Hepatocyte (in vitro differentiated cells): Measurements from ENCODE around the gene RNASE1. TPM values are rescaled to one million over a fixed set of nuclear protein-coding genes. Genes with fewer than 3 reads are reported as not detected.

ENCODE experiments used
- DNase-seq: peaks from one replicate; pipeline ENCODE4 v3.0.0-alpha.2; 2016; ENCODE audit warnings: low spot score
- H2AFZ ChIP-seq: fragments of 200-600 bp; sonication (generic); 2 replicates; pipeline ENCODE4 v1.6.0; 2016; ENCODE audit warnings: antibody characterized with exemption, mild to moderate bottlenecking
- H3K27ac ChIP-seq: fragments of 200-600 bp; sonication (generic); 2 replicates; pipeline ENCODE4 v1.5.1; 2016; ENCODE audit warnings: mild to moderate bottlenecking
- H3K27me3 ChIP-seq: fragments of 200-600 bp; sonication (generic); 2 replicates; pipeline ENCODE4 v1.6.1; 2016
- H3K36me3 ChIP-seq: fragments of 200-600 bp; sonication (generic); replicated peaks from 2 replicates; pipeline ENCODE4 v1.5.1; 2016; ENCODE audit warnings: low read depth; ENCODE audit not compliant: insufficient read depth
- H3K4me1 ChIP-seq: fragments of 200-600 bp; sonication (generic); 2 replicates; pipeline ENCODE4 v1.5.1; 2016; ENCODE audit warnings: mild to moderate bottlenecking, moderate library complexity; ENCODE audit not compliant: insufficient read depth
- H3K4me2 ChIP-seq: fragments of 200-600 bp; sonication (generic); 2 replicates; pipeline ENCODE4 v1.6.0; 2016
- H3K4me3 ChIP-seq: fragments of 200-600 bp; sonication (generic); 2 replicates; pipeline ENCODE4 v1.5.1; 2016; ENCODE audit warnings: mild to moderate bottlenecking
- H3K79me2 ChIP-seq: fragments of 200-600 bp; sonication (generic); 2 replicates; pipeline ENCODE4 v1.6.0; 2017; ENCODE audit warnings: mild to moderate bottlenecking
- H3K9me2 ChIP-seq: fragments of 200-600 bp; sonication (generic); replicated peaks from 2 replicates; pipeline ENCODE4 v1.6.0; 2017; ENCODE audit warnings: mild to moderate bottlenecking; ENCODE audit not compliant: insufficient read depth
- H3K9me3 ChIP-seq: fragments of 200-600 bp; sonication (generic); 2 replicates; pipeline ENCODE4 v1.5.1; 2016; ENCODE audit warnings: low read depth, mild to moderate bottlenecking
- H4K20me1 ChIP-seq: fragments of 200-600 bp; sonication (generic); 2 replicates; pipeline ENCODE4 v1.6.0; 2016; ENCODE audit warnings: mild to moderate bottlenecking; ENCODE audit not compliant: insufficient read depth, poor library complexity, severe bottlenecking
- EZH2 ChIP-seq: fragments of 200-600 bp; sonication (generic); IDR thresholded peaks from 2 replicates; pipeline ENCODE4 v1.6.1; 2016; ENCODE audit warnings: antibody characterized with exemption, mild to moderate bottlenecking, borderline replicate concordance
- EZH2phosphoT487 ChIP-seq: fragments of 200-600 bp; sonication (generic); IDR thresholded peaks from one replicate; pipeline ENCODE4 v1.6.1; 2018; ENCODE audit warnings: antibody characterized with exemption, mild to moderate bottlenecking, low read depth, moderate library complexity; ENCODE audit not compliant: unreplicated experiment, severe bottlenecking
- WGBS: methylation state at CpG from one replicate; pipeline ENCODE4 v1.1.6; 2016; ENCODE audit warnings: low lambda C conversion rate; ENCODE audit errors: missing lambda C conversion rate; 5-methylcytosine and 5-hydroxymethylcytosine counted together
- polyA plus RNA-seq: library from polyadenylated mRNA; unstranded; fragments of >200 nt; fragmentation: Nextera tagmentation; extraction: Ambion mirVana; gene quantifications from 2 replicates; pipeline ENCODE4 v1.2.1, GENCODE V29; 2016
- total RNA-seq: library from RNA; depleted of rRNA; stranded (reverse); fragments of >200 nt; gene quantifications from 2 replicates; pipeline ENCODE4 v1.2.3, GENCODE V29; 2014
- TF ChIP-seq, protein P1 (sequence below): fragments of 200-600 bp; sonication (generic); IDR thresholded peaks from 2 replicates; pipeline ENCODE4 v1.5.1; 2016; ENCODE audit warnings: antibody characterized with exemption, mild to moderate bottlenecking; ENCODE audit not compliant: poor library complexity

The RNASE1 gene
- total and polyA plus RNA-seq, 2 experiments from 2014 or later: 61.0 to 135 TPM

- Histone ChIP-seq H3K27ac (no peak overlapping the region), H3K4me2 (no peak overlapping the region), H3K4me3 (no peak overlapping the region), H3K4me1 (no peaks in the 10 kb centered on the region), H3K9me2 (no peaks in the 10 kb centered on the region), H3K9me3 (no peaks in the 10 kb centered on the region), H3K27me3 (no peaks in the 10 kb centered on the region), H2AFZ (no peak overlapping the region), H3K36me3 (no peaks in the 10 kb centered on the region), H3K79me2 (no peaks in the 10 kb centered on the region), H4K20me1 (no peaks in the 10 kb centered on the region)
- DNase-seq: no peak
- no peak for TF ChIP-seq EZH2
- TF ChIP-seq, protein P1, sequence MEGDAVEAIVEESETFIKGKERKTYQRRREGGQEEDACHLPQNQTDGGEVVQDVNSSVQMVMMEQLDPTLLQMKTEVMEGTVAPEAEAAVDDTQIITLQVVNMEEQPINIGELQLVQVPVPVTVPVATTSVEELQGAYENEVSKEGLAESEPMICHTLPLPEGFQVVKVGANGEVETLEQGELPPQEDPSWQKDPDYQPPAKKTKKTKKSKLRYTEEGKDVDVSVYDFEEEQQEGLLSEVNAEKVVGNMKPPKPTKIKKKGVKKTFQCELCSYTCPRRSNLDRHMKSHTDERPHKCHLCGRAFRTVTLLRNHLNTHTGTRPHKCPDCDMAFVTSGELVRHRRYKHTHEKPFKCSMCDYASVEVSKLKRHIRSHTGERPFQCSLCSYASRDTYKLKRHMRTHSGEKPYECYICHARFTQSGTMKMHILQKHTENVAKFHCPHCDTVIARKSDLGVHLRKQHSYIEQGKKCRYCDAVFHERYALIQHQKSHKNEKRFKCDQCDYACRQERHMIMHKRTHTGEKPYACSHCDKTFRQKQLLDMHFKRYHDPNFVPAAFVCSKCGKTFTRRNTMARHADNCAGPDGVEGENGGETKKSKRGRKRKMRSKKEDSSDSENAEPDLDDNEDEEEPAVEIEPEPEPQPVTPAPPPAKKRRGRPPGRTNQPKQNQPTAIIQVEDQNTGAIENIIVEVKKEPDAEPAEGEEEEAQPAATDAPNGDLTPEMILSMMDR: no peak
- no peak for TF ChIP-seq EZH2phosphoT487
- WGBS: 86% methylated on average over 4 of the region's 4 CpGs
These were observed 10.1 kb downstream of the RNASE1 start for GRCh38 chr14:20792556-20792955.

DNA sequence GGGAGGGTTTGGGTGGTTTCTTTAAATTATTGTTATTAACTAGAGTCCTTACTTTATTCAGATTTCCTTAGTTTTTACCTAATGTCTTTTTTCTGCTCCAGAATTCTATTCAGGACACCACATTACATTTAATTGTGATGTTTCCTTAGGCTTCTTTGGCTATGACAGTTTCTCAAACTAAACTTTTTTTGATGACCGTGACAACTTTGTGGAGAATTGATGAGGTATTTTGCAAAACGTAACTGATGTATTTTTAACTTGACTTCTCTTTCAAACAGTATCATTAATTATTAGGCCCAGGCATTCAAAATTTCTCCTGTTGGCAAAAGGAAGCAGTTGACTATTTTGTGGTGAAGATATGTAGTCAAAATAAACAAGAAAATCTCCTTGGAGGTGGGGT is 11.0 kb downstream of the RNASE1 start:
- H3K9me3 ChIP-seq: no peaks in the 10 kb centered on the region
- no peaks in the 10 kb centered on the region for H3K27me3 ChIP-seq
- no peak overlapping the region for H3K27ac ChIP-seq
- no peak overlapping the region for H2AFZ ChIP-seq
- no peak for DNase-seq
- H3K4me1 ChIP-seq: no peaks in the 10 kb centered on the region
- no peaks in the 10 kb centered on the region for H3K9me2 ChIP-seq
- H3K4me3 ChIP-seq: no peak overlapping the region
- TF ChIP-seq EZH2phosphoT487 (no peak), EZH2 (no peak)
- TF ChIP-seq, protein P1: no peak
- no peaks in the 10 kb centered on the region for H4K20me1 ChIP-seq
- no peaks in the 10 kb centered on the region for H3K36me3 ChIP-seq
- no peaks in the 10 kb centered on the region for H3K79me2 ChIP-seq
- WGBS: 78% methylated on average over 2 of the region's 2 CpGs
- H3K4me2 ChIP-seq: no peak overlapping the region

DNA sequence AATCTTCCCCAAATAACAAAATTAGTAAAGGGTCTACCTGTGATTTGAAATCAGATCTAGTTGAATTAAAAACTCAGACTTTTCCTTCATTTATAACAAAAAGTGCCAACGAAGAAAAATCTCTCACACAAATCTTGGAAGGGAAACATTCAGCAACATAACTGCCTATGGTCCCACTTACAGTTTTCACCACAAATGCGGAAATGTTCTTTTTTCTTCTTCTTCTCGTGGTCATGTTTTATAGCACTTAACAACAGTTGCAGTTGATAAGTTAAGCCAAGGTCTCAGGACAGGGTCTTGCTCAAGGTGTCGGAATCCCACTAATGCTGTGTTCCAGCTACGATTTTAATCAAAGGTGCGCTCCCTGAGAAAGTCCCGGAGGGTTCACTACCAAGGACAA is 11.5 kb downstream of the RNASE1 start:
- TF ChIP-seq EZH2: no peak
- TF ChIP-seq EZH2phosphoT487: no peak
- TF ChIP-seq, protein P1: no peak
- H3K4me2 ChIP-seq: no peak overlapping the region
- no peaks in the 10 kb centered on the region for H3K9me3 ChIP-seq
- no peak overlapping the region for H3K4me3 ChIP-seq
- WGBS: 49% methylated on average over 7 of the region's 7 CpGs
- H3K27me3 ChIP-seq: no peaks in the 10 kb centered on the region
- H3K79me2 ChIP-seq: no peaks in the 10 kb centered on the region
- no peak overlapping the region for H3K27ac ChIP-seq
- no peaks in the 10 kb centered on the region for H3K4me1 ChIP-seq
- no peak for DNase-seq
- no peaks in the 10 kb centered on the region for H3K36me3 ChIP-seq
- H4K20me1 ChIP-seq: no peaks in the 10 kb centered on the region
- H2AFZ ChIP-seq: no peak overlapping the region
- no peaks in the 10 kb centered on the region for H3K9me2 ChIP-seq
